Measurements from ENCODE around the gene GDA.

The GDA gene

GRCh38 chr9:72151104-72151503 is 1.9 kb downstream of the GDA start:
- no peak for DNase-seq

GRCh38 chr9:72154468-72155285 is 5.4 kb downstream of the GDA start:
- DNase-seq: no peak

- DNase-seq: no peak
These were observed 6.1 kb downstream of the GDA start for GRCh38 chr9:72155301-72155700.

- no peak for DNase-seq
These were observed 7.3 kb downstream of the GDA start for GRCh38 chr9:72156586-72156985.

GRCh38 chr9:72158680-72159079 is 9.4 kb downstream of the GDA start:
- no peak for DNase-seq

GRCh38 chr9:72160446-72161123 is 11.3 kb downstream of the GDA start:
- DNase-seq: no peak

GRCh38 chr9:72165326-72165725 is 16.1 kb downstream of the GDA start:
- no peak for DNase-seq

GRCh38 chr9:72165821-72166547 is 16.7 kb downstream of the GDA start:
- DNase-seq: no peak

- DNase-seq: no peak
These were observed 18.8 kb downstream of the GDA start for GRCh38 chr9:72168075-72168474.

GRCh38 chr9:72169178-72169577 is 19.9 kb downstream of the GDA start:
- no peak for DNase-seq

GRCh38 chr9:72173080-72173479 is 23.8 kb downstream of the GDA start:
- no peak for DNase-seq

- DNase-seq: no peak
These were observed 36.3 kb downstream of the GDA start for GRCh38 chr9:72185561-72185960.

GRCh38 chr9:72187121-72187695 is 38.0 kb downstream of the GDA start:
- DNase-seq: no peak

GRCh38 chr9:72188232-72188631 is 39.0 kb downstream of the GDA start:
- DNase-seq: no peak

GRCh38 chr9:72193478-72193881 is 44.2 kb downstream of the GDA start:
- no peak for DNase-seq

GRCh38 chr9:72199238-72199637 is 50.0 kb downstream of the GDA start:
- DNase-seq: no peak

GRCh38 chr9:72200452-72200851 is 51.2 kb downstream of the GDA start:
- no peak for DNase-seq

GRCh38 chr9:72202009-72202408 is 52.8 kb downstream of the GDA start:
- no peak for DNase-seq

GRCh38 chr9:72203205-72203803 is 54.1 kb downstream of the GDA start:
- DNase-seq: no peak

- DNase-seq: no peak
These were observed 54.8 kb downstream of the GDA start for GRCh38 chr9:72204062-72204461.

GRCh38 chr9:72205513-72205912 is 56.3 kb downstream of the GDA start:
- DNase-seq: no peak

- DNase-seq: no peak
These were observed 58.0 kb downstream of the GDA start for GRCh38 chr9:72207278-72207677.

- DNase-seq: no peak
These were observed 61.3 kb downstream of the GDA start for GRCh38 chr9:72210522-72210921.

All from CD4-positive, alpha-beta T cell treated with Interleukin-21 for 1 hour (primary cell).